Measurements from ENCODE around the gene COA7. TPM values are rescaled to one million over a fixed set of nuclear protein-coding genes. Genes with fewer than 3 reads are reported as not detected.

Gene COA7
- total RNA-seq, 2 experiments from 2014 or later, result 13.6 TPM

GRCh38 chr1:52676249-52676903 lies 21.8 kb downstream of the COA7 start:
- H3K27ac Mint-ChIP-seq, result no peak overlapping the region
- DNase-seq, result no peak
- POLR2A ChIA-PET, result interaction anchor here (1.5 kb wide), 1 partner anchor 272 kb away, joined by 6 read pairs; the partner anchor contains the start of genes ORC1 and PRPF38A
- no peaks in the 10 kb centered on the region for H3K27me3 Mint-ChIP-seq
- H3K4me3 Mint-ChIP-seq, result no peak overlapping the region
- H3K4me1 Mint-ChIP-seq, result peaks cover 17% of the 10 kb centered on the region
- no peaks in the 10 kb centered on the region for H3K36me3 Mint-ChIP-seq (ENCODE audit: low read depth)
- CTCF ChIA-PET, result interaction anchor here (0.6 to 2.9 kb wide), 2 partner anchors 10 to 171 kb away, joined by 3 to 10 read pairs; no protein-coding TSS in a partner anchor
- no peaks in the 10 kb centered on the region for H3K9me3 Mint-ChIP-seq

- DNase-seq, result peak; percentile 29
- peaks cover 17% of the 10 kb centered on the region for H3K4me1 Mint-ChIP-seq
- H3K36me3 Mint-ChIP-seq (ENCODE audit: low read depth), result no peaks in the 10 kb centered on the region
- H3K9me3 Mint-ChIP-seq, result no peaks in the 10 kb centered on the region
- ChIA-PET POLR2A (interaction anchor here (0.7 to 0.9 kb wide), 2 partner anchors 271 to 276 kb away, joined by 3 read pairs; partner anchors contain the start of genes ORC1 and PRPF38A), CTCF (interaction anchor here (2.9 kb wide), 1 partner anchor 11 kb away, joined by 10 read pairs; no protein-coding TSS in a partner anchor)
- H3K27me3 Mint-ChIP-seq, result no peaks in the 10 kb centered on the region
- peak overlapping the region; percentile 31 for H3K27ac Mint-ChIP-seq
- no peak overlapping the region for H3K4me3 Mint-ChIP-seq
Observed at GRCh38 chr1:52674497-52675384, 23.4 kb downstream of the COA7 start.

- Mint-ChIP-seq H3K4me1 (peaks cover 17% of the 10 kb centered on the region), H3K36me3 (ENCODE audit: low read depth) (no peaks in the 10 kb centered on the region), H3K27me3 (no peaks in the 10 kb centered on the region), H3K27ac (no peak overlapping the region), H3K9me3 (no peaks in the 10 kb centered on the region), H3K4me3 (no peak overlapping the region)
- DNase-seq, result no peak
- ChIA-PET CTCF (no interaction called here), POLR2A (interaction anchor here (0.9 kb wide), 1 partner anchor 269 kb away, joined by 3 read pairs; the partner anchor contains the start of genes ORC1 and PRPF38A)
Observed at GRCh38 chr1:52673513-52673912, 24.6 kb downstream of the COA7 start.

- Mint-ChIP-seq H3K4me1 (peaks cover 17% of the 10 kb centered on the region), H3K36me3 (ENCODE audit: low read depth) (no peaks in the 10 kb centered on the region), H3K27me3 (no peaks in the 10 kb centered on the region), H3K4me3 (no peak overlapping the region), H3K9me3 (no peaks in the 10 kb centered on the region), H3K27ac (no peak overlapping the region)
- CTCF ChIA-PET, result no interaction called here
- POLR2A ChIA-PET, result interaction anchor here (0.5 kb wide), 1 partner anchor 370 kb away, joined by 3 read pairs; no protein-coding TSS in a partner anchor
- no peak for DNase-seq
Observed at GRCh38 chr1:52672946-52673345, 25.2 kb downstream of the COA7 start.

GRCh38 chr1:52670604-52671003 lies 27.5 kb downstream of the COA7 start:
- Mint-ChIP-seq H3K4me1 (peaks cover 17% of the 10 kb centered on the region), H3K36me3 (ENCODE audit: low read depth) (no peaks in the 10 kb centered on the region), H3K9me3 (no peaks in the 10 kb centered on the region), H3K27me3 (no peaks in the 10 kb centered on the region), H3K27ac (no peak overlapping the region), H3K4me3 (no peak overlapping the region)
- CTCF ChIA-PET, result no interaction called here
- POLR2A ChIA-PET, result interaction anchor here (1.0 kb wide), 1 partner anchor 8 kb away, joined by 3 read pairs; no protein-coding TSS in a partner anchor
- DNase-seq, result no peak

GRCh38 chr1:52669696-52670095 lies 28.5 kb downstream of the COA7 start:
- ChIA-PET POLR2A (interaction anchor here (1.0 kb wide), 1 partner anchor 9 kb away, joined by 3 read pairs; no protein-coding TSS in a partner anchor), CTCF (interaction anchor here (1.0 kb wide), 1 partner anchor 264 kb away, joined by 4 read pairs; no protein-coding TSS in a partner anchor)
- DNase-seq, result no peak
- Mint-ChIP-seq H3K36me3 (ENCODE audit: low read depth) (no peaks in the 10 kb centered on the region), H3K27me3 (no peaks in the 10 kb centered on the region), H3K4me3 (no peak overlapping the region), H3K4me1 (peaks cover 10% of the 10 kb centered on the region), H3K9me3 (no peaks in the 10 kb centered on the region), H3K27ac (no peak overlapping the region)

GRCh38 chr1:52668711-52669110 lies 29.4 kb downstream of the COA7 start:
- CTCF ChIA-PET, result interaction anchor here (1.0 to 1.8 kb wide), 2 partner anchors 17 to 263 kb away, joined by 4 to 5 read pairs; no protein-coding TSS in a partner anchor

DNA sequence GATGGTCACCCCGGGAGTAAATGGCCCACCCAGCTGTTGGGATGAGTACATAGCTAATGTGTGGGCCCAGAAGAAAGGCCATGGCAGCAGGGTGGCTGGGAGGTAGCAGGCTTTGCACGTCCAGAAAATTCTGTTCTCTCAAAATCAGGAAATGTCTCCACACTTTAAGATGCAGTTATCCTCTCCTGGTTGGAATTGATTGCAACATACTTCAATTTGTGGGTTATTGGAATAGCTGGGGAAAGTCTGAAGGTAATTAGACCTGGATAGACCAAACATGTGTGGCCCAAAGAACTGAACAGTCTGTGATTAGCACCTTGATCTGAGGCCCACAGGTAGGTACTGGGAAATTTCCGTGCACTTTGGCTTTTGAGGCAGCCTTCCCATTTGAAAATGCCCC lies 30.2 kb downstream of the COA7 start:
- H3K4me1 Mint-ChIP-seq, result no peaks in the 10 kb centered on the region
- CTCF ChIA-PET, result interaction anchor here (1.8 to 2.3 kb wide), 3 partner anchors 12 to 263 kb away, joined by 5 to 15 read pairs (median 5); partner anchors contain the start of genes ORC1 and PRPF38A
- no peak overlapping the region for H3K4me3 Mint-ChIP-seq
- no peaks in the 10 kb centered on the region for H3K9me3 Mint-ChIP-seq
- POLR2A ChIA-PET, result interaction anchor here (1.1 to 1.8 kb wide), 2 partner anchors 30 to 264 kb away, joined by 3 to 4 read pairs; partner anchors contain the start of genes ORC1 and PRPF38A
- H3K36me3 Mint-ChIP-seq (ENCODE audit: low read depth), result no peaks in the 10 kb centered on the region
- DNase-seq, result no peak
- no peak overlapping the region for H3K27ac Mint-ChIP-seq
- H3K27me3 Mint-ChIP-seq, result no peaks in the 10 kb centered on the region

More at GRCh38 chr1:52668711-52669110, 29.4 kb downstream of the COA7 start:
- DNase-seq, result no peak
- H3K4me3 Mint-ChIP-seq, result no peak overlapping the region
- no peak overlapping the region for H3K27ac Mint-ChIP-seq
- no peaks in the 10 kb centered on the region for H3K36me3 Mint-ChIP-seq (ENCODE audit: low read depth)
- peaks cover under 1% of the 10 kb centered on the region for H3K4me1 Mint-ChIP-seq
- POLR2A ChIA-PET, result interaction anchor here (1.1 kb wide), 1 partner anchor 265 kb away, joined by 3 read pairs; the partner anchor contains the start of genes ORC1 and PRPF38A
- no peaks in the 10 kb centered on the region for H3K9me3 Mint-ChIP-seq
- H3K27me3 Mint-ChIP-seq, result no peaks in the 10 kb centered on the region

DNA sequence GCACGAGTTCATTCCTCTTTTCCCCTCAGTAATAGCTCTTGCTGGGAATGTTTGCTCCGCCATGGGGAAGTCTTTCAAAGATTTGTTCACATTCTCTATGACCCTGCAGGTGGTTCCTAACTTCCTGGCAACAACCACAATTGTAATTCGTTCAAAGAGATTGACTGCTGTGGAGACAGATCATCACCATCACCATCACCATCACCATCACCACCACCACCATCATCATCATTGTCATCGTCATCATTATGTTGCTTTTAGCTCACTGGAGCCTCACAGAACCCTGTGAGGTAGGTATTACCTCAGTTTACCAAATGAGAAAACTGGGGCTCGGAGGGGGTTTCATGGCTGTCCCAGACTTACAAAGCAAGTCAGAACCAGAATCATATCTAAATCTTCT lies 30.9 kb downstream of the COA7 start:
- ChIA-PET CTCF (interaction anchor here (1.4 to 2.3 kb wide), 4 partner anchors 13 to 263 kb away, joined by 4 to 15 read pairs (median 5); partner anchors contain the start of genes ORC1 and PRPF38A), POLR2A (interaction anchor here (1.2 to 1.8 kb wide), 2 partner anchors 30 to 263 kb away, joined by 4 read pairs; partner anchors contain the start of genes ORC1 and PRPF38A)
- no peaks in the 10 kb centered on the region for H3K4me1 Mint-ChIP-seq
- H3K9me3 Mint-ChIP-seq, result no peaks in the 10 kb centered on the region
- no peaks in the 10 kb centered on the region for H3K36me3 Mint-ChIP-seq (ENCODE audit: low read depth)
- H3K27me3 Mint-ChIP-seq, result no peaks in the 10 kb centered on the region
- no peak for DNase-seq
- no peak overlapping the region for H3K27ac Mint-ChIP-seq
- no peak overlapping the region for H3K4me3 Mint-ChIP-seq

GRCh38 chr1:52665006-52665941 lies 32.9 kb downstream of the COA7 start:
- POLR2A ChIA-PET, result interaction anchor here (1.8 kb wide), 1 partner anchor 32 kb away, joined by 4 read pairs; the partner anchor contains the start of gene SHISAL2A

GRCh38 chr1:52663716-52664115 lies 34.4 kb downstream of the COA7 start:
- Mint-ChIP-seq H3K4me1 (peaks cover 13% of the 10 kb centered on the region), H3K36me3 (ENCODE audit: low read depth) (no peaks in the 10 kb centered on the region), H3K27me3 (no peaks in the 10 kb centered on the region), H3K4me3 (no peak overlapping the region), H3K27ac (no peak overlapping the region), H3K9me3 (no peaks in the 10 kb centered on the region)
- ChIA-PET POLR2A (no interaction called here), CTCF (no interaction called here)
- no peak for DNase-seq

More at GRCh38 chr1:52665006-52665941, 32.9 kb downstream of the COA7 start:
- H3K27me3 Mint-ChIP-seq, result no peaks in the 10 kb centered on the region
- H3K4me3 Mint-ChIP-seq, result no peak overlapping the region
- H3K4me1 Mint-ChIP-seq, result no peaks in the 10 kb centered on the region
- H3K36me3 Mint-ChIP-seq (ENCODE audit: low read depth), result no peaks in the 10 kb centered on the region
- CTCF ChIA-PET, result interaction anchor here (1.2 to 2.3 kb wide), 3 partner anchors 9 to 261 kb away, joined by 3 to 15 read pairs (median 3); partner anchors contain the start of genes ORC1 and PRPF38A
- no peaks in the 10 kb centered on the region for H3K9me3 Mint-ChIP-seq
- no peak for DNase-seq
- H3K27ac Mint-ChIP-seq, result no peak overlapping the region

Measured in activated CD4-positive, alpha-beta memory T cell treated with anti-CD3 and anti-CD28 coated beads, Interleukin-2, amount 10 ng/mL, durations not matched to agents 7 days and 5 days (primary cell).